ENCODE data around the gene RUNX3.
"Not testable (repeated sequence)": the region's sequence is repeated elsewhere in the genome, so short reads cannot be mapped to it uniquely, and the experiment has no call there.

Gene RUNX3

GRCh38 chr1:24900486-24900849 is 29.6 kb downstream of the RUNX3 start:
- DNase-seq (ENCODE audit: low spot score): no peak

GRCh38 chr1:24899581-24900485 is 30.2 kb downstream of the RUNX3 start:
- no peak for DNase-seq (ENCODE audit: low spot score)

- DNase-seq (ENCODE audit: low spot score): no peak
Observed at GRCh38 chr1:24898909-24899439, 31.1 kb downstream of the RUNX3 start.

GRCh38 chr1:24898152-24898908 is 31.7 kb downstream of the RUNX3 start:
- no peak for DNase-seq (ENCODE audit: low spot score)

GRCh38 chr1:24897263-24898151 is 32.6 kb downstream of the RUNX3 start:
- no peak for DNase-seq (ENCODE audit: low spot score)

- no peak for DNase-seq (ENCODE audit: low spot score)
Observed at GRCh38 chr1:24896596-24897262, 33.3 kb downstream of the RUNX3 start.

GRCh38 chr1:24896176-24896575 is 33.9 kb downstream of the RUNX3 start:
- DNase-seq (ENCODE audit: low spot score): no peak

GRCh38 chr1:24895511-24895910 is 34.6 kb downstream of the RUNX3 start:
- no peak for DNase-seq (ENCODE audit: low spot score)

- no peak for DNase-seq (ENCODE audit: low spot score)
Observed at GRCh38 chr1:24894002-24894401, 36.1 kb downstream of the RUNX3 start.

GRCh38 chr1:24893431-24893830 is 36.6 kb downstream of the RUNX3 start:
- no peak for DNase-seq (ENCODE audit: low spot score)

GRCh38 chr1:24892188-24893153 is 37.6 kb downstream of the RUNX3 start:
- no peak for DNase-seq (ENCODE audit: low spot score)

GRCh38 chr1:24891367-24891766 is 38.7 kb downstream of the RUNX3 start:
- not testable (repeated sequence) for DNase-seq (ENCODE audit: low spot score)

GRCh38 chr1:24890887-24891286 is 39.2 kb downstream of the RUNX3 start:
- DNase-seq (ENCODE audit: low spot score): no peak

- DNase-seq (ENCODE audit: low spot score): no peak
Observed at GRCh38 chr1:24888971-24889676, 41.0 kb downstream of the RUNX3 start.

- DNase-seq (ENCODE audit: low spot score): no peak
Observed at GRCh38 chr1:24888061-24888970, 41.8 kb downstream of the RUNX3 start.

- no peak for DNase-seq (ENCODE audit: low spot score)
Observed at GRCh38 chr1:24886241-24886640, 43.8 kb downstream of the RUNX3 start.

- no peak for DNase-seq (ENCODE audit: low spot score)
Observed at GRCh38 chr1:24884751-24885150, 45.3 kb downstream of the RUNX3 start.

- DNase-seq (ENCODE audit: low spot score): no peak
Observed at GRCh38 chr1:24881034-24881433, 49.0 kb downstream of the RUNX3 start.
